ENCODE measurements around the gene FLACC1. TPM values are rescaled to one million over a fixed set of nuclear protein-coding genes. Genes with fewer than 3 reads are reported as not detected.

FLACC1 gene
- polyA plus RNA-seq, 3 donors, result 0.16 to 0.91 TPM; not detected in 1

DNA sequence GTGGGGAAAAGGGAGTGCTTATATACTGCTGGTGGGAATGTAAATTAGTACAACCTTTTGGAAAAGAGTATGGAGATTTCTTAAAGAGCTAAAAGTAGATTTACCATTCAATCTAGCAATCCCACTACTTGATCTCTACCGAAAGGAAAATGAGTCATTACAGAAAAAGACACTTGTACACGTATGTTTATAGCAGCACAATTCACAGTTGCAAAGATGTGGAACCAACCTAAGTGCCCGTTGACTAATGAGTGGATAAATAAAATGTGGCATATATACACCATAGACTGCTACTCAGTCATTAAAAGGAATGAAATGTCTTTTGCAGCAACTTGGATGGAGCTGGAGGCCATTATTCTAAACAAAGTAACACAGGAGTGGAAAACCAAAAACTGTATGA lies 29.5 kb downstream of the FLACC1 start:
- no peak for DNase-seq
- TF ChIP-seq, protein P1, sequence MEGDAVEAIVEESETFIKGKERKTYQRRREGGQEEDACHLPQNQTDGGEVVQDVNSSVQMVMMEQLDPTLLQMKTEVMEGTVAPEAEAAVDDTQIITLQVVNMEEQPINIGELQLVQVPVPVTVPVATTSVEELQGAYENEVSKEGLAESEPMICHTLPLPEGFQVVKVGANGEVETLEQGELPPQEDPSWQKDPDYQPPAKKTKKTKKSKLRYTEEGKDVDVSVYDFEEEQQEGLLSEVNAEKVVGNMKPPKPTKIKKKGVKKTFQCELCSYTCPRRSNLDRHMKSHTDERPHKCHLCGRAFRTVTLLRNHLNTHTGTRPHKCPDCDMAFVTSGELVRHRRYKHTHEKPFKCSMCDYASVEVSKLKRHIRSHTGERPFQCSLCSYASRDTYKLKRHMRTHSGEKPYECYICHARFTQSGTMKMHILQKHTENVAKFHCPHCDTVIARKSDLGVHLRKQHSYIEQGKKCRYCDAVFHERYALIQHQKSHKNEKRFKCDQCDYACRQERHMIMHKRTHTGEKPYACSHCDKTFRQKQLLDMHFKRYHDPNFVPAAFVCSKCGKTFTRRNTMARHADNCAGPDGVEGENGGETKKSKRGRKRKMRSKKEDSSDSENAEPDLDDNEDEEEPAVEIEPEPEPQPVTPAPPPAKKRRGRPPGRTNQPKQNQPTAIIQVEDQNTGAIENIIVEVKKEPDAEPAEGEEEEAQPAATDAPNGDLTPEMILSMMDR (IDR thresholded peaks at IDR 0.05), result no peak
- Histone ChIP-seq H4K20me1 (ENCODE audit: insufficient read depth, low read length) (no peaks in the 10 kb centered on the region), H2AFZ (ENCODE audit: insufficient read depth, low read depth, low read length, poor library complexity, severe bottlenecking) (no peak overlapping the region), H3K4me1 (ENCODE audit: control insufficient read depth in 1 of 2, insufficient read depth in 2 of 2, low read length in 2 of 2) (no peaks in the 10 kb centered on the region), H3K4me2 (replicated peaks; ENCODE audit: extremely low read depth, low read length, poor library complexity, severe bottlenecking) (no peak overlapping the region), H3K27ac (ENCODE audit: low read depth in 1 of 2, low read length in 2 of 2) (no peak overlapping the region), H3K9me3 (replicated peaks in 1 of 2; ENCODE audit: control insufficient read depth in 1 of 2, insufficient read depth in 1 of 2, low read length in 2 of 2) (peaks cover 3 to 12% of the 10 kb centered on the region in 2 donors), H3K79me2 (ENCODE audit: insufficient read depth, low read length) (no peaks in the 10 kb centered on the region), H3K27me3 (ENCODE audit: control insufficient read depth in 2 of 2, insufficient read depth in 2 of 2, low read length in 2 of 2) (no peaks in the 10 kb centered on the region), H3K36me3 (replicated peaks in 1 of 2; ENCODE audit: control insufficient read depth in 1 of 2, insufficient read depth in 2 of 2, low read length in 2 of 2) (no peaks in the 10 kb centered on the region), H3K4me3 (replicated peaks in 1 of 3; ENCODE audit: low read depth in 2 of 3, low read length in 3 of 3) (no peak overlapping the region), H3K9ac (ENCODE audit: insufficient read depth, low read length, poor library complexity, severe bottlenecking) (no peak overlapping the region)
- no peak overlapping the region for H3K4me3 Mint-ChIP-seq
- H3K27ac Mint-ChIP-seq, result no peak overlapping the region
- H3K27me3 Mint-ChIP-seq (ENCODE audit: low read depth in 3 of 3), result peaks cover 0 to 1% (median 0%) of the 10 kb centered on the region in 3 donors
- intact Hi-C loops (cut with micrococcal nuclease), result no loop called here
- peaks cover 14 to 26% (median 21%) of the 10 kb centered on the region in 7 donors for H3K9me3 Mint-ChIP-seq
- H3K4me1 Mint-ChIP-seq, result no peaks in the 10 kb centered on the region
- no CpG with 5 or more reads among the region's 3 CpGs for WGBS (ENCODE audit: insufficient coverage)
- no peaks in the 10 kb centered on the region for H3K36me3 Mint-ChIP-seq

DNA sequence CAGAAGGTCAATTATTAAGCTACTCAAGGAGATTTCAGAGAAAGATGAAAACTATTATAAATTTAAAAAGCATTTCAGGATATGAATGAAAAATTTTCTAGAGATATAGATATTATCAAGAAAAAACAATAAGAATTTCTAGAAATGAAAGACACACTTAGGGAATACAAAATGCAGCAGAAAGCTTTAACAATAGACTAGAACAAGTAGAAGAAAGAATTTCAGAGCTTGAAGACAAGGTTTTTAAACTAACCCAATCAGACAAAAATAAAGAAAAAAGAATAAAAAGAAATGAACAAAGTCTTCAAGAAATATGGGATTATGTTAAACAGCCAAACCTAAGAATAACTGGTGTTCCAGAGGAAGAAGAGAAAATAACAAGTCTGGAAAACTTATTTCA lies 34.4 kb downstream of the FLACC1 start:
- no peak overlapping the region for H3K27ac Mint-ChIP-seq
- TF ChIP-seq, protein P1 (IDR thresholded peaks at IDR 0.05), result no peak
- Histone ChIP-seq H3K36me3 (replicated peaks in 1 of 2; ENCODE audit: control insufficient read depth in 1 of 2, insufficient read depth in 2 of 2, low read length in 2 of 2) (no peaks in the 10 kb centered on the region), H3K4me1 (ENCODE audit: control insufficient read depth in 1 of 2, insufficient read depth in 2 of 2, low read length in 2 of 2) (no peaks in the 10 kb centered on the region), H4K20me1 (ENCODE audit: insufficient read depth, low read length) (no peaks in the 10 kb centered on the region), H3K27me3 (ENCODE audit: control insufficient read depth in 2 of 2, insufficient read depth in 2 of 2, low read length in 2 of 2) (no peaks in the 10 kb centered on the region), H3K27ac (ENCODE audit: low read depth in 1 of 2, low read length in 2 of 2) (no peak overlapping the region), H3K79me2 (ENCODE audit: insufficient read depth, low read length) (no peaks in the 10 kb centered on the region), H2AFZ (ENCODE audit: insufficient read depth, low read depth, low read length, poor library complexity, severe bottlenecking) (no peak overlapping the region), H3K4me2 (replicated peaks; ENCODE audit: extremely low read depth, low read length, poor library complexity, severe bottlenecking) (no peak overlapping the region), H3K4me3 (replicated peaks in 1 of 3; ENCODE audit: low read depth in 2 of 3, low read length in 3 of 3) (no peak overlapping the region), H3K9ac (ENCODE audit: insufficient read depth, low read length, poor library complexity, severe bottlenecking) (no peak overlapping the region), H3K9me3 (replicated peaks in 1 of 2; ENCODE audit: control insufficient read depth in 1 of 2, insufficient read depth in 1 of 2, low read length in 2 of 2) (peaks cover 26 to 39% of the 10 kb centered on the region in 2 donors)
- H3K4me3 Mint-ChIP-seq, result no peak overlapping the region
- peaks cover 4 to 8% of the 10 kb centered on the region in 2 donors for H3K36me3 Mint-ChIP-seq
- intact Hi-C loops (cut with micrococcal nuclease), result no loop called here
- DNase-seq, result no peak
- peaks cover 27 to 66% (median 46%) of the 10 kb centered on the region in 7 donors for H3K9me3 Mint-ChIP-seq
- H3K27me3 Mint-ChIP-seq (ENCODE audit: low read depth in 3 of 3), result peaks cover 0 to 1% (median 0%) of the 10 kb centered on the region in 3 donors
- no peaks in the 10 kb centered on the region for H3K4me1 Mint-ChIP-seq
